PC-3 (cell line): ENCODE results near the gene TMC5. TPM values are rescaled to one million over a fixed set of nuclear protein-coding genes. Genes with fewer than 3 reads are reported as not detected.
A peak's percentile ranks its signal among the peaks of the same experiment; 100 is the strongest.
"Not testable (repeated sequence)": the region's sequence is repeated elsewhere in the genome, so short reads cannot be mapped to it uniquely, and the experiment has no call there.

Experiments
- ATAC-seq: fragments of 200-7000 bp; cut with Tn5 transposase; 2 replicates; pipeline ENCODE4 v1.9.1; 2020; ENCODE audit warnings: mild to moderate bottlenecking, moderate library complexity
- Bru-seq: library from RNA; stranded (reverse); fragments of 400-500 nt; gene quantifications from one replicate; lab custom pipeline; 2021; lab: Mats Ljungman, UMichigan
- BruChase-seq, 2 experiments: library from RNA; stranded (reverse); fragments of 400-500 nt; gene quantifications; one replicate each; lab custom pipeline; 2021; lab: Mats Ljungman, UMichigan
- BruUV-seq: library from RNA; stranded (reverse); fragments of 400-500 nt; replicated peaks from 2 replicates; lab custom pipeline; 2021; lab: Mats Ljungman, UMichigan
- CTCF ChIA-PET: fragments of 300-600 bp; sonication (Branson Sonifier 250); formaldehyde crosslinking; loops from one replicate; lab custom pipeline; 2022; ENCODE audit warnings: antibody characterized with exemption; lab: Charles Lee
- POLR2A ChIA-PET: fragments of 300-600 bp; sonication (Branson Sonifier 250); formaldehyde crosslinking; loops from one replicate; lab custom pipeline; 2022; ENCODE audit warnings: antibody characterized with exemption; ENCODE audit not compliant: unreplicated experiment; lab: Charles Lee
- DNase-seq: peaks from one replicate; pipeline ENCODE4 v3.0.0-alpha.2; 2015
- H2AFZ ChIP-seq: fragments of 300-600 bp; sonication (generic); 2 replicates; pipeline ENCODE4 v1.6.0; 2016; ENCODE audit warnings: antibody characterized with exemption, low read length
- H3F3A ChIP-seq: fragments of 300-600 bp; sonication (generic); one replicate; pipeline ENCODE4 v1.6.0; 2017; ENCODE audit warnings: antibody characterized with exemption, low read length, control low read depth, mild to moderate bottlenecking; ENCODE audit not compliant: unreplicated experiment
- H3K27ac ChIP-seq: fragments of 300-600 bp; sonication (generic); 2 replicates; pipeline ENCODE4 v1.5.1; 2016; ENCODE audit warnings: mild to moderate bottlenecking, low read length
- H3K27me3 ChIP-seq: fragments of 300-600 bp; sonication (generic); 2 replicates; pipeline ENCODE4 v1.6.1; 2016; ENCODE audit warnings: low read length, mixed read lengths
- H3K36me3 ChIP-seq: fragments of 300-600 bp; sonication (generic); 2 replicates; pipeline ENCODE4 v1.6.1; 2016; ENCODE audit warnings: low read depth, mixed run types, low read length, mixed read lengths
- H3K4me1 ChIP-seq: fragments of 300-600 bp; sonication (generic); 2 replicates; pipeline ENCODE4 v1.5.1; 2016; ENCODE audit warnings: low read length; ENCODE audit not compliant: insufficient read depth
- H3K4me2 ChIP-seq: fragments of 300-600 bp; sonication (generic); 2 replicates; pipeline ENCODE4 v1.6.0; 2016; ENCODE audit warnings: low read length
- H3K4me3 ChIP-seq: fragments of 300-600 bp; sonication (generic); 2 replicates; pipeline ENCODE4 v1.5.1; 2016; ENCODE audit warnings: mild to moderate bottlenecking, low read length, mixed read lengths
- H3K79me2 ChIP-seq: fragments of 300-600 bp; sonication (generic); 2 replicates; pipeline ENCODE4 v1.6.1; 2017; ENCODE audit warnings: low read length, mixed read lengths
- H3K9ac ChIP-seq: fragments of 300-600 bp; sonication (generic); 2 replicates; pipeline ENCODE4 v1.6.0; 2016; ENCODE audit warnings: mild to moderate bottlenecking, low read length
- H3K9me2 ChIP-seq: fragments of 300-600 bp; sonication (generic); replicated peaks from 2 replicates; pipeline ENCODE4 v1.6.1; 2016; ENCODE audit warnings: mixed run types, low read length, mixed read lengths
- H3K9me3 ChIP-seq: fragments of 300-600 bp; sonication (generic); 2 replicates; pipeline ENCODE4 v1.6.1; 2016; ENCODE audit warnings: low read length, mixed read lengths
- H4K20me1 ChIP-seq: fragments of 300-600 bp; sonication (generic); 2 replicates; pipeline ENCODE4 v1.6.1; 2016; ENCODE audit warnings: low read length, mixed read lengths
- CTCF ChIP-seq: fragments of 300-600 bp; sonication (generic); conservative IDR thresholded peaks from 2 replicates; pipeline ENCODE4 v1.5.1; 2017; ENCODE audit warnings: antibody characterized with exemption, low read depth, mild to moderate bottlenecking, low read length
- EZH2 ChIP-seq: fragments of 300-600 bp; sonication (generic); IDR thresholded peaks from one replicate; pipeline ENCODE4 v1.6.1; 2017; ENCODE audit warnings: antibody characterized with exemption, mild to moderate bottlenecking, low read length; ENCODE audit not compliant: unreplicated experiment
- EZH2phosphoT487 ChIP-seq: fragments of 300-600 bp; sonication (generic); IDR thresholded peaks from 2 replicates; pipeline ENCODE4 v1.6.1; 2018; ENCODE audit warnings: mild to moderate bottlenecking, antibody characterized with exemption, low read length, borderline replicate concordance
- intact Hi-C: fragments of 100-400 bp; cut with micrococcal nuclease; formaldehyde crosslinking; loops from 2 replicates; pipeline ENCODE4 v1.9.0; 2023
- long read RNA-seq: library from polyadenylated mRNA; unstranded; transcript quantifications from one replicate; pipeline ENCODE4 v2.0.0, GENCODE V29; 2021; ENCODE audit not compliant: unreplicated experiment
- total RNA-seq: library from RNA; depleted of rRNA; stranded (reverse); fragments of >200 nt; gene quantifications from 2 replicates; pipeline ENCODE4 v1.2.3, GENCODE V29; 2014; rRNA removed

TMC5 gene
- total RNA-seq (7.4 and 7.9 TPM in 2 replicates), Bru-seq, nascent RNA (percentile 48 among the genes with signal in this experiment), BruChase-seq, experiment 1, labeled RNA remaining after a 6-hour chase (percentile 42 among the genes with signal in this experiment), BruChase-seq, experiment 2, labeled RNA remaining after a 2-hour chase (percentile 41 among the genes with signal in this experiment)
- long read RNA-seq, full-length matches to known transcripts = 2 of 23 reads
- long read RNA-seq, partial matches to known transcripts = 11 of 23 reads
- long read RNA-seq, other reads (novel, unspliced or antisense) = 10 of 23 reads

- BruUV-seq = no TSS peak
These were observed at the start of gene TMC5 for GRCh38 chr16:19417640-19418039. Gene TMC5, plus strand, starts transcription at chr16:19417883. Its CDS starts 22,156 bp downstream, at chr16:19440039.

GRCh38 chr16:19372541-19372940 lies 45.1 kb upstream of the TMC5 start:
- H3K9me2 ChIP-seq, H3K9me3 ChIP-seq, H3K9ac ChIP-seq, DNase-seq, H3K27me3 ChIP-seq, CTCF ChIA-PET, H3F3A ChIP-seq, POLR2A ChIA-PET, H4K20me1 ChIP-seq, H3K4me1 ChIP-seq, ATAC-seq, H3K4me3 ChIP-seq, H3K27ac ChIP-seq, BruUV-seq, H3K4me2 ChIP-seq, H3K79me2 ChIP-seq, H2AFZ ChIP-seq, intact Hi-C loops, H3K36me3 ChIP-seq: not testable (repeated sequence)

More at GRCh38 chr16:19417640-19418039, at the start of gene TMC5:
- intact Hi-C loops = no loop called here
- Histone ChIP-seq H3K4me2 (no peak within 1 kb of the TSS), H3K27me3 (no peaks in the 10 kb centered on the region), H3K4me3 (no peak within 1 kb of the TSS), H3K9ac (no peak within 1 kb of the TSS), H3K9me3 (no peaks in the 10 kb centered on the region), H2AFZ (no peak within 1 kb of the TSS), H4K20me1 (no peaks in the 10 kb centered on the region), H3K4me1 (peaks cover 15% of the 10 kb centered on the region), H3K79me2 (peaks cover 11% of the 10 kb centered on the region), H3K36me3 (0 out of 2 replicates have a peak, but pooled peaks cover 6% of the 10 kb centered on the region), H3K27ac (peak within 1 kb of the TSS; percentile 66; the same call in 1 of the 2 replicates), H3K9me2 (no peaks in the 10 kb centered on the region), H3F3A (no peaks in the 10 kb centered on the region)
- ChIA-PET CTCF (no interaction called here), POLR2A (no interaction called here)
- TF ChIP-seq EZH2phosphoT487 (no peak), CTCF (no peak), EZH2 (no peak)
- ATAC-seq (no peak), DNase-seq (no peak)

DNA sequence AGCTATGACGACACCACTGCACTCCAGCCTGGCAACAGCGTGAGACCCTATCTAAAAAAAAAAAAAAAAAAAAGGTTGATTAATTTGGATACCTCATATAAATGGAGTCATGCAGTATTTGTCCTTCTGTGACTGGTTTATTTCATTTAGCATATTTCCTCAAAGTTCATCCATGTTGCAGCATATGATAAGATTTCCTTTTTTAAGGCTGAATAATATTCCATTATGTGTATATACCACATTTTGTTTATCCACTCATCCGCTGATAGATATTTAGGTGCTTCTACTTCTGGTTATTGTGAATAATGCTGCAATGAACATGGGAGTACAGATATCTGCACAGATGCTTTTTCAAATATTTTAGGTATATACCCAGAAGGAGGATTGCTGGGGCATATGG lies 43.3 kb upstream of the TMC5 start:
- no peaks in the 10 kb centered on the region for H3K4me1 ChIP-seq
- H3K36me3 ChIP-seq = no peaks in the 10 kb centered on the region
- intact Hi-C loops = no loop called here
- no TSS peak for BruUV-seq
- no peak overlapping the region for H2AFZ ChIP-seq
- no peak for ATAC-seq
- H3K79me2 ChIP-seq = no peaks in the 10 kb centered on the region
- no peak overlapping the region for H3K9ac ChIP-seq
- H3K4me2 ChIP-seq = no peak overlapping the region
- H3K27me3 ChIP-seq = no peaks in the 10 kb centered on the region
- H3K9me2 ChIP-seq = no peaks in the 10 kb centered on the region
- TF ChIP-seq CTCF (no peak), EZH2phosphoT487 (no peak), EZH2 (no peak)
- no peak overlapping the region for H3K4me3 ChIP-seq
- DNase-seq = no peak
- POLR2A ChIA-PET = no interaction called here
- CTCF ChIA-PET = interaction anchor here (0.6 to 1.0 kb wide), 3 partner anchors 9 to 289 kb away, joined by 3 to 4 read pairs (median 3); no protein-coding TSS in a partner anchor
- no peaks in the 10 kb centered on the region for H4K20me1 ChIP-seq
- H3K27ac ChIP-seq = no peak overlapping the region
- H3K9me3 ChIP-seq = no peaks in the 10 kb centered on the region
- H3F3A ChIP-seq = no peaks in the 10 kb centered on the region
